ENCODE data around the gene C9orf85.

GRCh38 chr9:71965403-71965802 is 54.0 kb downstream of the C9orf85 start:
- no peak for TF ChIP-seq CTCF (IDR thresholded peaks at IDR 0.05; ENCODE audit: insufficient read depth, low read length, poor library complexity, severe bottlenecking)
- no peak for TF ChIP-seq EZH2phosphoT487 (conservative IDR thresholded peaks at IDR 0.05; ENCODE audit: low read length)
